Activated CD4-positive, alpha-beta T cell treated with anti-CD3 and anti-CD28 coated beads, Interleukin-2, amount 10 ng/mL, durations not matched to agents 24 days and 14 days (primary cell): Measurements from ENCODE around the gene ZDHHC13. TPM values are rescaled to one million over a fixed set of nuclear protein-coding genes. Genes with fewer than 3 reads are reported as not detected.

Experiments
- DNase-seq: peaks from one replicate; pipeline ENCODE4 v3.0.0; 2022
- H3K27ac Mint-ChIP-seq: one replicate; pipeline ENCODE4 v1.8.0; 2022; ENCODE audit warnings: mild to moderate bottlenecking, mixed read lengths
- H3K27me3 Mint-ChIP-seq: one replicate; pipeline ENCODE4 v1.8.0; 2022; ENCODE audit warnings: mixed read lengths
- H3K36me3 Mint-ChIP-seq: one replicate; pipeline ENCODE4 v1.8.0; 2022; ENCODE audit warnings: low read depth, mild to moderate bottlenecking, mixed read lengths
- H3K4me1 Mint-ChIP-seq: one replicate; pipeline ENCODE4 v1.8.0; 2021; ENCODE audit warnings: mixed read lengths
- H3K4me3 Mint-ChIP-seq: one replicate; pipeline ENCODE4 v1.8.0; 2022; ENCODE audit warnings: mild to moderate bottlenecking, moderate library complexity, mixed read lengths
- H3K9me3 Mint-ChIP-seq: one replicate; pipeline ENCODE4 v1.8.0; 2021; ENCODE audit warnings: mixed read lengths
- intact Hi-C: fragments of 100-400 bp; cut with micrococcal nuclease; formaldehyde crosslinking; loops from one replicate; pipeline ENCODE4 v1.15.1; 2023
- total RNA-seq: library from RNA; stranded (reverse); gene quantifications from 2 replicates; pipeline ENCODE4 v1.2.3, GENCODE V29; 2022

ZDHHC13 gene
- total RNA-seq, 1 donor from 2014 or later = 24.8 TPM

DNA sequence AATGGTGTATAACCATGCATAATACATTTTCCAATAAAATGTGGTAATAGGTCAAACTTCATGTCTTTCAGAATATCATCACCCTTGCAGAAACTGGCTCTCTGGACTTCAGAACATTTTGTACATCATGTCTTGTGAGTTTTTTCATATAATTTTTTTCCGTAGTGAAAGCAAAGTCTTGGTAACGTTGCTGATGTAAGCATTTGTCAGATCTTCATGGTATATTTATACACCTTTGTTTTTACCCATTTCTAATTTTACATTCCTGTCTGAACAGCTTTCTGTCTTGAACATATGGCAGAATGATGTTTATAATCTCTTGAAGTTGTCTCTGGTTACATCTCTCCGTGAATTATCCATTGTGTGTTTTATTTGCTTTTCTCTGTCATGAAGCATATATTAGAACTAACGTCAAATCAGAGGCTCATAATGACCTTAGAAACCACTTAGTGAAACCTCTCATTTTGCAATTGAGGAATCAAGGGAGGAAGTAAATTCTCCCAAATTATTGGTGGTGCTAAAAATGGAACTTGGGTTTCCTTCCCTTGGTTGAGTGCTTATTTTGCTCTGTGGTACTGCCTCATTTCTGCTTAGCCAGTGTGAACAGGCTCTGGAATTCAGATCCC is 47.4 kb downstream of the ZDHHC13 start:
- intact Hi-C loops = no loop called here
- Mint-ChIP-seq H3K27ac (no peak overlapping the region), H3K36me3 (peaks cover 58% of the 10 kb centered on the region), H3K9me3 (no peaks in the 10 kb centered on the region), H3K4me3 (no peak overlapping the region), H3K27me3 (no peaks in the 10 kb centered on the region), H3K4me1 (peaks cover 7% of the 10 kb centered on the region)
- DNase-seq = no peak

DNA sequence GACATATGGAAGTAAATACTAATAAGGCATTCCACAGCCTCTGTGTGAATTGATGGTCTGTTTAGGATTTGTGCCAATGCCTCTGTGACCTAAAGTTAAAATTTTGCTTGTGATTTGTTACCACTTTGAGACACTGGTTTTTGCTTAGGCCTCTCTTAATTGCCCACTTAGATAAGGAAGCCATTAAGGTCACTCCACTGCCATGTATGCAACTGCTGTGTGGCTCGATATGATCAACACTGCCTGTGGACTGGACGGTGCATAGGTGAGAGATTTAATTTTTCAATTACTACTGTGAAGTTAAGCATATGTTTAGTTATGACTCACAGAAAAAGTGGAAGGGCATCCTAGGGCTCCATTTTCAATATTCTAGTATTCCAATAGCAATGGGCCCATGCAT is 47.9 kb downstream of the ZDHHC13 start:
- Mint-ChIP-seq H3K4me1 (peaks cover 7% of the 10 kb centered on the region), H3K4me3 (no peak overlapping the region), H3K36me3 (peaks cover 53% of the 10 kb centered on the region), H3K27me3 (no peaks in the 10 kb centered on the region), H3K27ac (no peak overlapping the region), H3K9me3 (no peaks in the 10 kb centered on the region)
- peak; percentile 32 for DNase-seq
- intact Hi-C loops = no loop called here

DNA sequence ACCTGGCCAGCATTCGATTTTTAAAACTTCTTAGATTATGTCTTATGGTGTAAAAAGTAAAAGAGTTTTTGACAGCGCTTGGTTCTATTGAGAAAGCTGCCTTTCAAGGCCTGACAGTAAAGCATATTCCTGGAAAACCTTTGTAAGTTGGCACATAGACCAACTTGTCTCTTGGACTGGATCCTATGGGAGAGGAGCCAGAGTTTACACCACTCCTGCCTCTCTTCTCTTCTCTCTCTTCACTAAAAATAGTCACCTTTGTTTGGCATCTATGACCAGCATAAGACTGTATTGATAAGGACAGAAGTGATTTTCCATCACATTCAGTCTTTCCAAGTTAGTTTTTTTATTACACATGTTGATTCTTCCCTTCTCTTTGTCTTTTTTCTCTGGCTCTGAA is 51.1 kb downstream of the ZDHHC13 start:
- Mint-ChIP-seq H3K27ac (no peak overlapping the region), H3K9me3 (no peaks in the 10 kb centered on the region), H3K36me3 (peaks cover 50% of the 10 kb centered on the region), H3K27me3 (no peaks in the 10 kb centered on the region), H3K4me3 (no peak overlapping the region), H3K4me1 (peaks cover 3% of the 10 kb centered on the region)
- DNase-seq = no peak
- intact Hi-C loops = no loop called here

DNA sequence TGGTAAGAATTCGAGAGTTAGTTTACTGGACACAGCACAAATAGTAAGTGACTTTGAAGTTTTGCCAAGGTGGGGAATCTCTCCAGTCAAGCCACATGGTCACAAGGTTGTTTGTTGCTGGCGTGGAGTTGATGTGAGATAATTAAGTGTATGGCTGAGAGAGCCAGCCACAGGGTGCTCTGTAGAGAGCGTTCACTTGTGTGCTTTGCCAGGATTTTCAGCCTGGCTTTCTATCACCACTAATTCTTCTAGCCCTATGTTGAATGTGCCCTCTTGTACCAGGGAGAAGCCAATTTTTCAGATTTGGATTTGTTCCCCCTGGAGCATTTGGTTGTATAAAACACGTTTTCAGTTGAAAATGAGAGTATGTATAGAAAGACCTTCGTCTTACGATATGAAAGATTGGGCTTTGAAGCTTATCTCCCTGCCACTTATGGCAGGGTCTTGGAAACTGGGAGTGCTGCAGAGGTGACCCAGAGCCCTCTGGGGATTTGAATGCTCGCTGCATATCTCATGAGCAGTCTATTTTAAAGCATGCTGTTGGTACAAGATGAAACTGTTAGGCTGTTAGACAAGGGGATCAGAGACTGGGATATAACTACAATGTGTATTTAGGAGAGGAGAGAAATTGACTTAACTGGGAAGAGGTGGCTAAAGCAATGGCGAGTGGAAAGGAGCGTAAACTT is 56.2 kb downstream of the ZDHHC13 start:
- peaks cover 2% of the 10 kb centered on the region for H3K4me1 Mint-ChIP-seq
- H3K27me3 Mint-ChIP-seq = no peaks in the 10 kb centered on the region
- H3K4me3 Mint-ChIP-seq = no peak overlapping the region
- no peak for DNase-seq
- peaks cover 41% of the 10 kb centered on the region for H3K36me3 Mint-ChIP-seq
- no peak overlapping the region for H3K27ac Mint-ChIP-seq
- intact Hi-C loops = no loop called here
- no peaks in the 10 kb centered on the region for H3K9me3 Mint-ChIP-seq

DNA sequence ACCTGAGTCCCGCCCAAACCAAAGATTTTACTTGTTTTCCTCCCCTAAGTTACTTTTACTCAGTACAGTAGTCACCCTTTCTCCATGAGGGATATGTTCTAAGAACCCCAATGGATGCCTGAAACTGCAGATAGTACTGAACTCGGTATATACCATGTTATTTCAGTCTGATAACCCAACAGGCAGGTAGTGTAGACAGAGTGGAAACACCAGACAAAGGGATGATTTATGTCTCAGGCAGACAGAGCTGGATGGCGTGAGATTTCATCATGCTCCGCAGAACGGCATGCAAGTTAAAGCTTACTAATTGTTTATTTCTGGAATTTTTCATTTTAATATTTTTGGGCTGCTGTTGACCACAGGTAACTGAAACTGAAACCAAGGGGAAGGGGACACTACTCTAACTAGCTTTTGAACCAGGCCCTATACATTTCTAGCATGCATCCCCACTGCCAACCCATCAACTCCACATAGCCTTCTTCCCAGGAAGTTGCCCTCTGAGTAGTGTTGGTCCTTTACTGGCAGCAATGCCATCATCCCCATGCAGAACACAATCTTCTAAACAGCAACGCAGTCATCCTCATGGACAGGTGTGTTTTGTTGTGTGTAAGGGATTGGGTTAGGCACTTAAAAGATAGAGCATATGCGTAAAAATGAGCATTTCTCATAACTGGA is 57.1 kb downstream of the ZDHHC13 start:
- intact Hi-C loops = no loop called here
- DNase-seq = no peak

DNA sequence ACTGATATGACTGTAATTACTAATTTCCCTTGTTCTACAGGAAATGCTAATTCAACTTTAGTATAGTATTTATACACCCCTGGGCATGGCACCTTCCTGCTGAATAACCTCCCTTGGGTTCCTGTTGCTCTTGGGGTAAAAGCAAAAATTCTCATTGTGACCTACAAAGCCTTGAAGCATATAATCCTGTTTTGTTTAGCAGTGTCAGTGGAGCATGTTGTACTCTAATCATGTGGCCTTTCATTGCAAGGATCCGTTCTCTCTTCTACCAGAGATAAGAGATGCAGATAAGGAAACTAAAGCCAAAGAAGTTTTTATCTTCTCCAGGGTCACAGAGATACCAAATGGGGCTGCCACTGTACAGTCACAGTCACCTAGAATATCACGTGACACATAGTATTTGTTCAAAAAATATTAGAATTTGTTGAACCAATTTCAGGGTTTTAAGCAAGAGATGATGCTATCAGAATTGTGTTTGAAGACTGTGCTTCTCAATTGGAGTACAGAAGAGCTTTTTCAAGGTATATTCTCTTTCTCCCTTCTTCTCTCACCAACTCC is 59.7 kb downstream of the ZDHHC13 start:
- DNase-seq = no peak
- no peaks in the 10 kb centered on the region for H3K9me3 Mint-ChIP-seq
- H3K4me3 Mint-ChIP-seq = no peak overlapping the region
- intact Hi-C loops = no loop called here
- no peak overlapping the region for H3K27ac Mint-ChIP-seq
- peaks cover 2% of the 10 kb centered on the region for H3K4me1 Mint-ChIP-seq
- peaks cover 31% of the 10 kb centered on the region for H3K36me3 Mint-ChIP-seq
- H3K27me3 Mint-ChIP-seq = no peaks in the 10 kb centered on the region

More for the DNA sequence above, 57.1 kb downstream of the ZDHHC13 start:
- Mint-ChIP-seq H3K9me3 (no peaks in the 10 kb centered on the region), H3K4me3 (no peak overlapping the region), H3K36me3 (peaks cover 36% of the 10 kb centered on the region), H3K27ac (no peak overlapping the region), H3K4me1 (peaks cover 2% of the 10 kb centered on the region), H3K27me3 (no peaks in the 10 kb centered on the region)

DNA sequence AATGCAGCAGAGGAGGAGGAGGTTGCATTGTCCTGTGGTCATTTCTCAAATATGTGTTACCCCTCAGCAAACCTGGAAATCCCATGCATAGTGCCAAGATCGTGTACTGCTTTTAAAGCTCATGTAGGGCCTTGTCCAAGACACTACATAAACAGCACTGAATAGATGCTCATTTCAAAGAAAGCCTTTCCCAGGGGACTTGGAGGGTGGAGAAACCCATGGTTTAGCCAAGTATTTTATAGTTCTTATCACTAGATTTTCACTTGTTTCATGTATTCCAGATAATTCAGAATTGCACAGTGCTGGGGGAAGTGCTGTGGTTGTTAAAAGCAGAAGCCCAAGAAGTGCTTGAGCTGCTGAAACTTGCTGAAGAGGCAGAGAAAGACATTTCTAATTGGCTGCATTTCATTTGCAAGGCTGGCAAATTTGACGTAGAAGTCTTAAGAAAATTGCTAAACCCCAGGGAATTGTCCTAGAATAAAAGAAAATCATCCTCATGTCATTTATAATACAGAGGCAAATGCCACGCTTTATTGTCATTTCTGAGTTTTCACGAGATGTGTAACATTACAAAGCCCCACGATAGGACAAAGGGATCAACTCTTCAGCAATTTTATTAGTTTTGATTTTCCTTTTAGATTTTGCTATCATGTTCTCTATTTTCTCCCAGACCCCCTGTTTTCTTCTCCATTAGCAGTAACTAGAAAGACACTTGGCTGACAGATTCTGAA is 64.7 kb downstream of the ZDHHC13 start:
- H3K9me3 Mint-ChIP-seq = no peaks in the 10 kb centered on the region
- intact Hi-C loops = no loop called here
- no peak overlapping the region for H3K4me3 Mint-ChIP-seq
- H3K36me3 Mint-ChIP-seq = peaks cover 8% of the 10 kb centered on the region
- H3K27ac Mint-ChIP-seq = no peak overlapping the region
- H3K4me1 Mint-ChIP-seq = no peaks in the 10 kb centered on the region
- DNase-seq = no peak
- H3K27me3 Mint-ChIP-seq = no peaks in the 10 kb centered on the region

DNA sequence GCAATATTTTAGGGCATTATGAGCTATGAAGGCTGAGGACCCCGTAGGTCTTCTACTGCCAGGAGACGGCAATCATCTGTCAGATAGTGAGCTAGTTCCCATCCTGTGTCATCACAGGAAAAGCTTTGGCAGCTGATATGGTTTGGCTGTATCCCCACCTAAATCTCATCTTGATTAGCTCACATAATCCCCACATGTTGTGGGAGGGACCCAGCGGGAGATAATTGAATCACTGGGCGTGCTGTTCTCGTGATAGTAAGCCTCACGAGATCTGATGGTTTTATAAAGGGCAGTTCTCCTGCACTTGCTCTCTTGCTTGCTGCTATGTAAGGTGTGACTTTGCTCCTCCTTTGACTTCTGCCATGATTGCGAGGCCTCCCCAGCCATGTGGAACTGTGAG is 66.7 kb downstream of the ZDHHC13 start:
- Mint-ChIP-seq H3K27ac (no peak overlapping the region), H3K9me3 (no peaks in the 10 kb centered on the region), H3K4me1 (no peaks in the 10 kb centered on the region), H3K36me3 (peaks cover 2% of the 10 kb centered on the region), H3K27me3 (no peaks in the 10 kb centered on the region), H3K4me3 (no peak overlapping the region)
- intact Hi-C loops = no loop called here
- DNase-seq = no peak

DNA sequence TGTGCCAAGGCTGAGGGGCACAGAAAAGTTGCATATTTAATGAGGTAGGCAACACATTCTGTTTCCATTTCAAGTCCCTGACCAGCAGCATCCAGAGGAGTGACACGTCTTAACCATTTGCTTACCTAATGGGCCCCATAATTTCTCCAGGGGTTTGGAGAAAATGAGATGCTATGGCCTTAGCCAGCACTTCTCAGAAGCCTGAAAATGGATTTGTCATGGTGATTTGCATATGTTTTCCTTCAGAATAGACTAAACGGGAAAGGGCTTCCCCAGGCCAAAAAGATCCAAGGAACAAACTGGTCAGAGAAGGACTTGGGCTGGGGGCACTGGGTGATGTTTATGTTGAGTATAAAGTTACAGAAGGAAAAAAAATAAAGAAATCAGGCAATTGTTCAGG is 68.1 kb downstream of the ZDHHC13 start:
- no peaks in the 10 kb centered on the region for H3K4me1 Mint-ChIP-seq
- no peaks in the 10 kb centered on the region for H3K9me3 Mint-ChIP-seq
- H3K36me3 Mint-ChIP-seq = peaks cover under 1% of the 10 kb centered on the region
- no peaks in the 10 kb centered on the region for H3K27me3 Mint-ChIP-seq
- intact Hi-C loops = no loop called here
- no peak overlapping the region for H3K4me3 Mint-ChIP-seq
- no peak overlapping the region for H3K27ac Mint-ChIP-seq
- DNase-seq = no peak

DNA sequence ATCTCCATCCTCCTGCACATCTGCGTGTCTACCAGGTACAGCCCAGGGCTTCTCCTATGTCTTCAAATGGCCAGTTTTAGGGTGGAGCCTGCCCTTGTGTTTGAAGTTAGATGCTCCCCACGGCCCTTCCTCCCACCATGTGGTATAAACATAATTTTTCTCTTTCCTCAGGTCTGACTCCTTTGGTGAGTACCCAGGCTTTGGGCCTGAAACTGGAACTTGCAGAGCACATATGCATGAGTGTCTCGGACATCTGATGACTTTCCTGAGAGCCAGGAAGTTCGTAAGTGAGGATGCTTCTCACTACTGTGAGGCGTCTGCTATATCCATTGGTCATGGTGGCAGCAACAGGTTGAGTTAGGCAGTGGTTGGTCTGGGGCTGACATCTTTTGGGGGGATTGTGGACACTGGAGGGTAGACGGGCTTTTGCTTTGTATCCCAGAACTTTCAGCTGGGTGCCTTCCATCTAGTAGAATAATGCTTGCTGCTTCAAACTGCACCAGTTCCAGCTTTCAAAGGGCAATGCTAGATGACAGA is 68.6 kb downstream of the ZDHHC13 start:
- intact Hi-C loops = no loop called here

DNA sequence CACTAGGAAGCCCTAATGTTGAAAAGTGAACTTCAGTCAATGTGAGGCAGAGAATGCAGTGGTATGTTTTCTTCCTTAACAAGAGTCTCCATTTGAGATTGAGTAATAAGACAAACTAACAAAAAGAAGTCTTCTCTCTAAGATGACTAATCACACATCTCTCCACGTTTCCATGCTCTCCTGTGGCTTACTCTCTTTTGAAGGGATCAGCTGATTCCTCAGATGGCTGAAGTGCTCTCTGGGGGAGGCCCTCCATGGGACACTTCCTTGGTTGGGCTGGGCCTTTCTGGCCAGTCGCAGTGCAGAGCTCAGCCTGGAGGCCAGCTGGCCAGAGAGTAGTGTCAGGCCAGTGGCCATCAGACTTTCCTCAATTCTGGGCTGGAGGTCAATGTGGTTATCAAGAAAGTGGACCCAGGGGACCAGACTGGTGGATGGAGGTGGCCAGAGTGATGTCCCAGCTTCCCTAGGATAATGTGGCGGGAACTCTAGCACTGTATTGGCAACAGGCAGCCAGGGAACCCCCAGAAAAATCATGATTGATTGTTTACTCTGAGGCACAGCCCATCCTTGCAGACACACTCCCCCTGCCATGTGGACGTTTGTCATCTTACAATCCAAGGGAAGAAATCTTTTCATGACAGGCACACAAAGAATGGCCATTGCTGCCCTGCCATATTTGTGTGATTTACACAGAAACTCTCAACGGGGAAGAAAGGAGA is 70.3 kb downstream of the ZDHHC13 start:
- no peak overlapping the region for H3K27ac Mint-ChIP-seq
- no peaks in the 10 kb centered on the region for H3K4me1 Mint-ChIP-seq
- intact Hi-C loops = no loop called here
- no peaks in the 10 kb centered on the region for H3K27me3 Mint-ChIP-seq
- H3K9me3 Mint-ChIP-seq = no peaks in the 10 kb centered on the region
- H3K4me3 Mint-ChIP-seq = no peak overlapping the region
- no peaks in the 10 kb centered on the region for H3K36me3 Mint-ChIP-seq
- no peak for DNase-seq

More for the DNA sequence above, 68.6 kb downstream of the ZDHHC13 start:
- no peaks in the 10 kb centered on the region for H3K4me1 Mint-ChIP-seq
- H3K9me3 Mint-ChIP-seq = no peaks in the 10 kb centered on the region
- no peaks in the 10 kb centered on the region for H3K27me3 Mint-ChIP-seq
- no peaks in the 10 kb centered on the region for H3K36me3 Mint-ChIP-seq
- H3K27ac Mint-ChIP-seq = no peak overlapping the region
- H3K4me3 Mint-ChIP-seq = no peak overlapping the region
- DNase-seq = no peak

DNA sequence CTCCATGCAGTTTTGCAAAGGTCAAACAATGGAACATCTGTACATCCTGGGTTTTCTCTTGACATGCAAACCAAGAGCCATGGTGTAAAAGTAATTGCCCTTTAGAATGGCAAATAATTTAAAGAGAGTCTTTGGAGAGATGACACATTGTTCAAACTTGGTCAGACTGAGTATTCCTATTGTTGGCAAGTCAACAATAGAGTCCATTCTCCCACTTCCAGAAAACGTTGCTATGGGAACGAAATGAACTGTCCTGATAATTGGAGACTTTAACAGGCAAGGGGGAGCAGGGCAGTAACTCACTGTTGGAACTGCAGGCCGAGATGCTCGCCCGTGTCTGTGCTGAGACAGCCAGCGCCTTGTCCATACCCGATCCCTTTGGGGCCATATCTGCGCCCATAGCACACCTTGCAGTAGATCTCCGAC is 70.9 kb downstream of the ZDHHC13 start:
- DNase-seq = no peak
- Mint-ChIP-seq H3K4me1 (no peaks in the 10 kb centered on the region), H3K36me3 (no peaks in the 10 kb centered on the region), H3K4me3 (no peak overlapping the region), H3K9me3 (no peaks in the 10 kb centered on the region), H3K27me3 (no peaks in the 10 kb centered on the region), H3K27ac (no peak overlapping the region)
- intact Hi-C loops = no loop called here

DNA sequence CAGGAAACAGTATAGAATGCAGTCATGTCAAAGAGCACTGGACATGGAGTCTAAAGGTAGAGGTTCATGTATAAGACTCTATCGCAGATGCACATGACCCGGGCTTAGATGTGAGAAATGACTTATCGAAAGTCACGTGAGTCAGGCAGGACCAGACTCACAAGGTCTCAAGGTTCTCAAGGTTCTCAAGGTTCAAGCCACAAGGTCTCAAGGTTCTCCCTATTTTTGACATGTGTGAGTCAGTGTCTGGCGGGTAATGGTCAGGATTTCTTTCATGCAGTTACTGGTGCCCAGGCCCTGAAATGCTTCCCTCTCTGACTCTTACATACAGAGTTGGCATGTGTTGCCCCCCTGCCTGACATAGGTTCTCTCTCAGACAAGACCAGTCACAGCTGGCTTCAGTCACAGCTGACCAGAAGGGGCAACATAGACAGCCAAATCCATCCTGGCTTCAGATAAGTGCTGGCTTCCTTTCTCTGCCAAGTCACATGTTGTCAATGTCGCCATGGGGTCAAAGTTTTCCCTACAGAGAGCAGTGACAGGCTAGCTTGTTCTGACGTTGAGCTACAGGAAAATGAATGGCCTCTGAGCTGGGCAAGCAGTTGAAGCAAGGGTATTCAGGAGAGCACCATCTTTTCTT is 74.7 kb downstream of the ZDHHC13 start:
- Mint-ChIP-seq H3K4me1 (no peaks in the 10 kb centered on the region), H3K27me3 (no peaks in the 10 kb centered on the region), H3K9me3 (no peaks in the 10 kb centered on the region), H3K4me3 (no peak overlapping the region), H3K27ac (no peak overlapping the region), H3K36me3 (no peaks in the 10 kb centered on the region)
- DNase-seq = no peak
- intact Hi-C loops = no loop called here
